Heart right ventricle (tissue), 16 donors: ENCODE results near the gene DCAF12. TPM values are rescaled to one million over a fixed set of nuclear protein-coding genes. Genes with fewer than 3 reads are reported as not detected.
A peak's percentile ranks its signal among the peaks of the same experiment; 100 is the strongest.

Experiments
- ATAC-seq, 8 donors: fragments of 200-7000 bp; cut with Tn5 transposase; one replicate each; pipeline ENCODE4 v1.9.1; 2020; ENCODE audit warnings: mild to moderate bottlenecking in 8 of 8, moderate library complexity in 8 of 8, moderate number of reproducible peaks in 1 of 8
- DNase-seq, 2 donors: peaks; one replicate each; pipeline ENCODE4 v3.0.0-alpha.2; 2020
- H3K27ac ChIP-seq, 10 donors: fragments of 200-600 bp; sonication (generic) in 2 of 10; one replicate each; pipeline versions ENCODE4 v1.5.0 to v1.8.0; 2020 to 2022; ENCODE audit warnings: mild to moderate bottlenecking in 3 of 10
- H3K27me3 ChIP-seq, 7 donors: fragments of 200-600 bp; one replicate each; pipeline ENCODE4 v1.8.0; 2021 to 2022; ENCODE audit warnings: mild to moderate bottlenecking in 2 of 7
- H3K36me3 ChIP-seq, 9 donors: fragments of 200-600 bp; sonication (generic) in 1 of 9; one replicate each; pipeline versions ENCODE4 v1.5.0 to v1.8.0; 2020 to 2022; ENCODE audit warnings: mild to moderate bottlenecking in 2 of 9
- H3K4me1 ChIP-seq, 9 donors: fragments of 200-600 bp; sonication (generic) in 1 of 9; one replicate each; pipeline versions ENCODE4 v1.5.0 to v1.8.0; 2020 to 2022; ENCODE audit warnings: mild to moderate bottlenecking in 4 of 9
- H3K4me3 ChIP-seq, 10 donors: fragments of 200-600 bp; sonication (generic) in 2 of 10; one replicate each; pipeline versions ENCODE4 v1.5.0 to v1.8.0; 2020 to 2022; ENCODE audit warnings: mild to moderate bottlenecking in 7 of 10, moderate library complexity in 2 of 10
- H3K9me3 ChIP-seq, 11 donors: fragments of 200-600 bp in 10 of 11; sonication (generic) in 2 of 11; one replicate each; pipeline versions ENCODE4 v1.5.0 to v1.8.0; 2013 to 2022; ENCODE audit warnings: mild to moderate bottlenecking in 2 of 11, control low read depth in 1 of 11, moderate library complexity in 1 of 11
- CTCF ChIP-seq, 9 donors: fragments of 200-600 bp; sonication (generic) in 2 of 9; IDR thresholded peaks; one replicate each; pipeline versions ENCODE4 v1.5.0 to v1.8.0; 2021 to 2022; ENCODE audit warnings: antibody characterized with exemption in 9 of 9, mild to moderate bottlenecking in 5 of 9, moderate library complexity in 1 of 9
- whole genome bisulfite sequencing, 2 donors: extraction: QIAGEN DNeasy Blood & Tissue Kit; methylation state at CpG; one replicate each; pipeline ENCODE4 v1.1.7; 2013; ENCODE audit warnings: inconsistent platforms in 1 of 2; 5-methylcytosine and 5-hydroxymethylcytosine counted together
- intact Hi-C, 10 donors: fragments of 100-400 bp; cut with DNase I; formaldehyde crosslinking; loops; one replicate each; pipeline versions ENCODE4 v1.11.1 to v1.14.2; 2022
- polyA plus RNA-seq, 2 donors: library from polyadenylated mRNA; stranded (reverse); fragments of 200-250 nt; gene quantifications; one replicate each; pipeline ENCODE4 v1.2.3, GENCODE V29; 2013
- total RNA-seq, 10 donors: library from RNA; stranded (reverse); fragmentation: NEBNext Ultra II Directional in 3 of 10; extraction: Animal tissue kit (Norgen Biotek cat#: 25700) in 3 of 10; gene quantifications; one replicate each; pipeline versions ENCODE4 v1.2.1 to v1.2.4, GENCODE V29; 2021 to 2023
- donor health status: Arrhythmogenic right ventricular cardiomyopathy.
- donor health status: ischemic (EF 13 %, LVEDD 7.1; RV severe dilation, severe dysfunction).
- donor health status: healthy with polysubstance abuse.
- donor health status: DM: no; HTN: yes; CAD: no.
- donor health status: DM: no; HTN: no; CAD: no.
- donor health status: ischemic (EF 25% LVEDD 6.9; RV normal size, moderate dysfunction).
- donor health status: ischemic (EF 25% LVEDD 5.7; RV mildly dilated, moderate dysfunction).
- donor health status: healthy.
- donor health status: DM: yes; HTN: yes; CAD: no.
- donor health status: Ischemic cardiomyopathy.
- donor health status: ischemic (EF 35%, LVEDD 5.7; RV mildly dilated, moderate dysfunction).
- donor health status: nonischemic (EF 11% LVEDD 7.7; RV severe dilation, severe dysfunction).
- donor health status: DM: yes; HTN: yes; CAD: no.
- donor health status: PGD.
- donor health status: ischemic (EF 29% LVEDD 5.4; RV normal size, mild dysfunction).
- donor health status: nonischemic (EF 23%, LVEDD 6.1; RV moderate dilation, normal function).

The DCAF12 gene
- total and polyA plus RNA-seq, 12 donors = 6.4 to 24.2 (median 15.7) TPM

GRCh38 chr9:34093578-34093977, 32.9 kb downstream of the DCAF12 start:
- intact Hi-C loops = no loop called here
- H3K27ac ChIP-seq = peak overlapping the region in 2 of 10 donors; percentile 10 to 21
- 72 to 82% methylated on average over 5 of the region's 5 CpGs for WGBS, 2 donors
- no peaks in the 10 kb centered on the region for H3K27me3 ChIP-seq
- H3K36me3 ChIP-seq = peaks cover 0 to 100% (median 56%) of the 10 kb centered on the region in 9 donors
- no peak for TF ChIP-seq CTCF (IDR thresholded peaks at IDR 0.05)
- ATAC-seq (no peak), DNase-seq (no peak)
- H3K9me3 ChIP-seq = no peaks in the 10 kb centered on the region
- peaks cover 0 to 23% (median 0%) of the 10 kb centered on the region in 9 donors for H3K4me1 ChIP-seq
- H3K4me3 ChIP-seq = no peak overlapping the region

GRCh38 chr9:34089311-34089710, 37.2 kb downstream of the DCAF12 start:
- H3K9me3 ChIP-seq = no peaks in the 10 kb centered on the region
- no peak overlapping the region for H3K4me3 ChIP-seq
- TF ChIP-seq CTCF (IDR thresholded peaks at IDR 0.05) = no peak
- ATAC-seq = no peak
- H3K36me3 ChIP-seq = peaks cover 0 to 94% (median 37%) of the 10 kb centered on the region in 9 donors
- H3K27me3 ChIP-seq = no peaks in the 10 kb centered on the region
- H3K4me1 ChIP-seq = peaks cover 0 to 39% (median 9%) of the 10 kb centered on the region in 9 donors
- no peak overlapping the region for H3K27ac ChIP-seq
- no peak for DNase-seq
- intact Hi-C loops = loop anchor here in 2 of 10 donors (5.0 to 10.0 kb wide), 3 partner anchors 38 to 165 kb away; partner anchors contain the start of gene DCAF12 (in 1 of the 2)
- 89 to 95% methylated on average over 7 of the region's 7 CpGs for WGBS, 2 donors

GRCh38 chr9:34087370-34087769, 39.1 kb downstream of the DCAF12 start:
- peak in 1 of 8 donors; percentile 5 for ATAC-seq

GRCh38 chr9:34086864-34087263, 39.6 kb downstream of the DCAF12 start:
- H3K27me3 ChIP-seq = no peaks in the 10 kb centered on the region
- peak in 3 of 8 donors; percentile 23 to 38 (median 30) for ATAC-seq
- no peak for DNase-seq
- H3K9me3 ChIP-seq = no peaks in the 10 kb centered on the region
- no peak overlapping the region for H3K4me3 ChIP-seq
- H3K27ac ChIP-seq = peak overlapping the region in 6 of 10 donors; percentile 15 to 71 (median 49)
- intact Hi-C loops = loop anchor here in 2 of 10 donors (5.0 to 10.0 kb wide), 3 partner anchors 40 to 168 kb away; partner anchors contain the start of gene DCAF12 (in 1 of the 2)
- peaks cover 0 to 40% (median 18%) of the 10 kb centered on the region in 9 donors for H3K4me1 ChIP-seq
- TF ChIP-seq CTCF (IDR thresholded peaks at IDR 0.05) = no peak
- peaks cover 0 to 70% (median 30%) of the 10 kb centered on the region in 9 donors for H3K36me3 ChIP-seq

More at GRCh38 chr9:34087370-34087769, 39.1 kb downstream of the DCAF12 start:
- no peak for TF ChIP-seq CTCF (IDR thresholded peaks at IDR 0.05)
- intact Hi-C loops = loop anchor here in 2 of 10 donors (5.0 to 10.0 kb wide), 3 partner anchors 40 to 167 kb away; partner anchors contain the start of gene DCAF12 (in 1 of the 2)
- Histone ChIP-seq H3K9me3 (no peaks in the 10 kb centered on the region), H3K27ac (peak overlapping the region in 4 of 10 donors; percentile 15 to 71 (median 36)), H3K4me1 (peaks cover 0 to 40% (median 18%) of the 10 kb centered on the region in 9 donors), H3K4me3 (no peak overlapping the region), H3K36me3 (peaks cover 0 to 75% (median 30%) of the 10 kb centered on the region in 9 donors), H3K27me3 (no peaks in the 10 kb centered on the region)
- DNase-seq = no peak
- 38 to 50% methylated on average over 1 of the region's 1 CpG for WGBS, 2 donors
